SK-N-SH treated with all-trans-retinoic acid at 6 μM for 48 hours (cell line): ENCODE results near the gene GPD1.
"Not testable (repeated sequence)": the region's sequence is repeated elsewhere in the genome, so short reads cannot be mapped to it uniquely, and the experiment has no call there.

Experiments
- ATAC-seq: fragments of 200-7000 bp; cut with Tn5 transposase; 3 replicates; pipeline ENCODE4 v1.9.1; 2020; ENCODE audit warnings: mild to moderate bottlenecking, moderate library complexity
- BACH2 ChIP-seq: fragments of 250-450 bp; sonication (Bioruptor Pico); IDR thresholded peaks from 2 replicates; pipeline ENCODE4 v1.9.0; 2021; ENCODE audit warnings: mild to moderate bottlenecking, borderline replicate concordance
- CSDC2 ChIP-seq: fragments of 250-450 bp; sonication (Bioruptor Pico); IDR thresholded peaks from 2 replicates; pipeline ENCODE4 v1.5.0; 2020; ENCODE audit warnings: mild to moderate bottlenecking, moderate library complexity
- ESRRG ChIP-seq: fragments of 250-450 bp; sonication (Bioruptor Pico); IDR thresholded peaks from 2 replicates; pipeline ENCODE4 v1.6.1; 2021; ENCODE audit warnings: mild to moderate bottlenecking
- ISL1 ChIP-seq: fragments of 250-450 bp; sonication (Bioruptor Pico); IDR thresholded peaks from 2 replicates; pipeline ENCODE4 v2.1.2; 2022; ENCODE audit warnings: mild to moderate bottlenecking, moderate library complexity
- PPARA ChIP-seq: fragments of 250-450 bp; sonication (Bioruptor Pico); IDR thresholded peaks from 2 replicates; pipeline ENCODE4 v1.5.0; 2020; ENCODE audit warnings: mild to moderate bottlenecking, borderline replicate concordance
- RARB ChIP-seq: fragments of 250-450 bp; sonication (Bioruptor Pico); IDR thresholded peaks from 2 replicates; pipeline ENCODE4 v1.8.0; 2021; ENCODE audit warnings: mild to moderate bottlenecking, moderate library complexity
- TCF4 ChIP-seq: fragments of 250-450 bp; sonication (Bioruptor Pico); IDR thresholded peaks from 2 replicates; pipeline ENCODE4 v1.8.0; 2021; ENCODE audit warnings: mild to moderate bottlenecking, moderate library complexity, borderline replicate concordance
- TOX ChIP-seq: fragments of 250-450 bp; sonication (Bioruptor Pico); IDR thresholded peaks from 2 replicates; pipeline ENCODE4 v1.8.0; 2021; ENCODE audit warnings: mild to moderate bottlenecking, moderate library complexity, borderline replicate concordance
- ZC3H10 ChIP-seq: fragments of 250-450 bp; sonication (Bioruptor Pico); IDR thresholded peaks from 2 replicates; pipeline ENCODE4 v1.5.1; 2021; ENCODE audit warnings: mild to moderate bottlenecking, moderate library complexity
- ZFP3 ChIP-seq: fragments of 250-450 bp; sonication (Bioruptor Pico); IDR thresholded peaks from 2 replicates; pipeline ENCODE4 v1.5.0; 2020; ENCODE audit warnings: mild to moderate bottlenecking, moderate library complexity
- ZFP30 ChIP-seq: fragments of 450-650 bp; formaldehyde crosslinking; IDR thresholded peaks from 2 replicates; pipeline ENCODE4 v1.5.0; 2022; ENCODE audit warnings: mild to moderate bottlenecking, moderate library complexity
- ZNF565 ChIP-seq: fragments of 450-650 bp; formaldehyde crosslinking; conservative IDR thresholded peaks from 2 replicates; pipeline ENCODE4 v1.5.0; 2020; ENCODE audit warnings: low read depth, mild to moderate bottlenecking, moderate library complexity
- ZNF8 ChIP-seq: fragments of 450-650 bp; formaldehyde crosslinking; IDR thresholded peaks from 2 replicates; pipeline ENCODE4 v1.5.0; 2020; ENCODE audit warnings: mild to moderate bottlenecking, moderate library complexity
- TF ChIP-seq, protein P1 (sequence below): fragments of 250-450 bp; sonication (Bioruptor Pico); IDR thresholded peaks from 2 replicates; pipeline ENCODE4 v1.8.0; 2020; ENCODE audit warnings: mild to moderate bottlenecking, moderate library complexity, borderline replicate concordance
- TF ChIP-seq, protein P2 (sequence below): fragments of 250-450 bp; sonication (Bioruptor Pico); IDR thresholded peaks from 2 replicates; pipeline ENCODE4 v1.5.1; 2020; ENCODE audit warnings: low read depth, mild to moderate bottlenecking, moderate library complexity
- TF ChIP-seq, protein P3 (sequence below): fragments of 250-450 bp; sonication (Bioruptor Pico); IDR thresholded peaks from 2 replicates; pipeline ENCODE4 v1.5.0; 2020; ENCODE audit warnings: mild to moderate bottlenecking, moderate library complexity

Gene GPD1

DNA sequence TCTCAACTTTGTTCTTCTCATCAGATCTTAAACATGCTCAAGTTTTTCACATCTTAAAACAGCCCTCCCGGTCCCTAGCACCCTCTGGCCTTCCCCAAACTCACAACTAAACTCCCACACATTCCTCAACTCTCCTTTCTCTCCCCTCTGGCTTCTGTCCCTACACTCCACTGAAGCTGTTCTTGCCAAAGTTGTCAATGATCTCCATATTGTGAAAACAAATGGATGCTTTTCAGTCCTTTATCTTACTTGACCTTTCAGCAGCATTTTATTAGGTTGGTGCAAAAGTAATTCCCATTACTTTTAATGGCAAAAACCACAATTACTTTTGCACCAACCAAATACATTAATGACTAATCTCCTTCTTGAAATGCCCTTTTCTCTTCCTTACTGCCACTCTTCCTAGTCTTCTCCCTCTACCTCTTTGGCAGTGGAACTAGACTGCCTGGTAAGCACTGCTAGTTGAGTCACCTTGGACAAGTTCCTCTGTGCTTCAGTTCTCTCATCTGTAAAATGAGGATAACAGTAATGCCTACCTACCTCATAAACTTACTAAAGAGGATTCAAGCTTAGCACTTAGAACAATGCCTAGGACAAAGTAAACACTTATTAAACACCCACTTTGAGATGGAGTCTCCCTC, 47.4 kb downstream of the GPD1 start (continued):
- TF ChIP-seq CSDC2 (CRISPR knock-in tag): no peak
- no peak for TF ChIP-seq ISL1 (CRISPR knock-in tag)
- no peak for TF ChIP-seq RARB (CRISPR knock-in tag)
- no peak for TF ChIP-seq ZNF8 (CRISPR knock-in tag)
- no peak for TF ChIP-seq PPARA (CRISPR knock-in tag)
- TF ChIP-seq, protein P1, sequence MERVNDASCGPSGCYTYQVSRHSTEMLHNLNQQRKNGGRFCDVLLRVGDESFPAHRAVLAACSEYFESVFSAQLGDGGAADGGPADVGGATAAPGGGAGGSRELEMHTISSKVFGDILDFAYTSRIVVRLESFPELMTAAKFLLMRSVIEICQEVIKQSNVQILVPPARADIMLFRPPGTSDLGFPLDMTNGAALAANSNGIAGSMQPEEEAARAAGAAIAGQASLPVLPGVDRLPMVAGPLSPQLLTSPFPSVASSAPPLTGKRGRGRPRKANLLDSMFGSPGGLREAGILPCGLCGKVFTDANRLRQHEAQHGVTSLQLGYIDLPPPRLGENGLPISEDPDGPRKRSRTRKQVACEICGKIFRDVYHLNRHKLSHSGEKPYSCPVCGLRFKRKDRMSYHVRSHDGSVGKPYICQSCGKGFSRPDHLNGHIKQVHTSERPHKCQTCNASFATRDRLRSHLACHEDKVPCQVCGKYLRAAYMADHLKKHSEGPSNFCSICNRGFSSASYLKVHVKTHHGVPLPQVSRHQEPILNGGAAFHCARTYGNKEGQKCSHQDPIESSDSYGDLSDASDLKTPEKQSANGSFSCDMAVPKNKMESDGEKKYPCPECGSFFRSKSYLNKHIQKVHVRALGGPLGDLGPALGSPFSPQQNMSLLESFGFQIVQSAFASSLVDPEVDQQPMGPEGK (CRISPR knock-in tag): no peak
- TF ChIP-seq TCF4 (CRISPR knock-in tag): no peak
- TF ChIP-seq, all 23 proteins: peak for 0

DNA sequence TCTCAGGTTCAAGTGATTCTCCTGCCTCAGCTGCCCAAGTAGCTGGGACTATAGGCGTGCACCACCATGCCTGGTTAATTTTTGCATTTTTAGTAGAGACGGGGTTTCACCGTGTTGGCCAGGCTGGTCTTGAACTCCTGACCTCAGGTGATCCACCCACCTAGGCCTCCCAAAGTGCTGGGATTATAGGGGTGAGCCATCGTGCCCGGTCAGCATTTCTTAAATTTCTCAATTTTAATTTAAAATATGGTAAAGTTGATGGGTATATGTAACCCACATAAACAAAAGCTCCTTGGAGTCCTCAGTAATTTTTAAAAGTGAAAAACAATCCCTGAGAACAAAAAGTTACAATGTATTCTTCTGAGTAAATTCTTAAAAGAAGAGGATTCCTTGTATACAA, 51.1 kb downstream of the GPD1 start:
- ATAC-seq: not testable (repeated sequence)

DNA sequence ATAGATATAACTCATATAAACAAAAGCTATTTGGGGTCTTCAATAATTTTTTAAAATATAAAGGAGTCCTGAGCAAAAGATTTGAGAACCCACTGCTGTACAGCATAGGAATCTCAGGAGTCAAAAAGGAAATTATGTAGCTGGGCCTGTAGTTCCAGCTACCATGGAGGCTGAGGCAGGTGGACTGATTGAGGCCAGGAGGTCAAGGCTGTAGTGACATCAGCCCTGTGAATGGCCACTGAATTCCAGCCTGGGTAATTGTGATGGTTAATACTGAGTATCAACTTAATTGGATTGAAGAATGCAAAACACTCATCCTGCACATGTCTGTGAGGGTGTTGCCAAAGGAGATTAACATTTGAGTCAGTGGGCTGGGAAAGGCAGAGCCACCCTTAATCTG, 52.8 kb downstream of the GPD1 start:
- ATAC-seq: no peak
- TF ChIP-seq, protein P2, sequence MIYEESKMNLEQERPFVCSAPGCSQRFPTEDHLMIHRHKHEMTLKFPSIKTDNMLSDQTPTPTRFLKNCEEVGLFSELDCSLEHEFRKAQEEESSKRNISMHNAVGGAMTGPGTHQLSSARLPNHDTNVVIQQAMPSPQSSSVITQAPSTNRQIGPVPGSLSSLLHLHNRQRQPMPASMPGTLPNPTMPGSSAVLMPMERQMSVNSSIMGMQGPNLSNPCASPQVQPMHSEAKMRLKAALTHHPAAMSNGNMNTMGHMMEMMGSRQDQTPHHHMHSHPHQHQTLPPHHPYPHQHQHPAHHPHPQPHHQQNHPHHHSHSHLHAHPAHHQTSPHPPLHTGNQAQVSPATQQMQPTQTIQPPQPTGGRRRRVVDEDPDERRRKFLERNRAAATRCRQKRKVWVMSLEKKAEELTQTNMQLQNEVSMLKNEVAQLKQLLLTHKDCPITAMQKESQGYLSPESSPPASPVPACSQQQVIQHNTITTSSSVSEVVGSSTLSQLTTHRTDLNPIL: no peak
- no peak for TF ChIP-seq ZFP30 (CRISPR knock-in tag)
- TF ChIP-seq ZNF8 (CRISPR knock-in tag): no peak
- TF ChIP-seq ESRRG: no peak
- no peak for TF ChIP-seq ISL1 (CRISPR knock-in tag)
- no peak for TF ChIP-seq BACH2
- TF ChIP-seq, protein P3, sequence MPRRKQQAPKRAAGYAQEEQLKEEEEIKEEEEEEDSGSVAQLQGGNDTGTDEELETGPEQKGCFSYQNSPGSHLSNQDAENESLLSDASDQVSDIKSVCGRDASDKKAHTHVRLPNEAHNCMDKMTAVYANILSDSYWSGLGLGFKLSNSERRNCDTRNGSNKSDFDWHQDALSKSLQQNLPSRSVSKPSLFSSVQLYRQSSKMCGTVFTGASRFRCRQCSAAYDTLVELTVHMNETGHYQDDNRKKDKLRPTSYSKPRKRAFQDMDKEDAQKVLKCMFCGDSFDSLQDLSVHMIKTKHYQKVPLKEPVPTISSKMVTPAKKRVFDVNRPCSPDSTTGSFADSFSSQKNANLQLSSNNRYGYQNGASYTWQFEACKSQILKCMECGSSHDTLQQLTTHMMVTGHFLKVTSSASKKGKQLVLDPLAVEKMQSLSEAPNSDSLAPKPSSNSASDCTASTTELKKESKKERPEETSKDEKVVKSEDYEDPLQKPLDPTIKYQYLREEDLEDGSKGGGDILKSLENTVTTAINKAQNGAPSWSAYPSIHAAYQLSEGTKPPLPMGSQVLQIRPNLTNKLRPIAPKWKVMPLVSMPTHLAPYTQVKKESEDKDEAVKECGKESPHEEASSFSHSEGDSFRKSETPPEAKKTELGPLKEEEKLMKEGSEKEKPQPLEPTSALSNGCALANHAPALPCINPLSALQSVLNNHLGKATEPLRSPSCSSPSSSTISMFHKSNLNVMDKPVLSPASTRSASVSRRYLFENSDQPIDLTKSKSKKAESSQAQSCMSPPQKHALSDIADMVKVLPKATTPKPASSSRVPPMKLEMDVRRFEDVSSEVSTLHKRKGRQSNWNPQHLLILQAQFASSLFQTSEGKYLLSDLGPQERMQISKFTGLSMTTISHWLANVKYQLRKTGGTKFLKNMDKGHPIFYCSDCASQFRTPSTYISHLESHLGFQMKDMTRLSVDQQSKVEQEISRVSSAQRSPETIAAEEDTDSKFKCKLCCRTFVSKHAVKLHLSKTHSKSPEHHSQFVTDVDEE (CRISPR knock-in tag): no peak
- no peak for TF ChIP-seq RARB (CRISPR knock-in tag)

DNA sequence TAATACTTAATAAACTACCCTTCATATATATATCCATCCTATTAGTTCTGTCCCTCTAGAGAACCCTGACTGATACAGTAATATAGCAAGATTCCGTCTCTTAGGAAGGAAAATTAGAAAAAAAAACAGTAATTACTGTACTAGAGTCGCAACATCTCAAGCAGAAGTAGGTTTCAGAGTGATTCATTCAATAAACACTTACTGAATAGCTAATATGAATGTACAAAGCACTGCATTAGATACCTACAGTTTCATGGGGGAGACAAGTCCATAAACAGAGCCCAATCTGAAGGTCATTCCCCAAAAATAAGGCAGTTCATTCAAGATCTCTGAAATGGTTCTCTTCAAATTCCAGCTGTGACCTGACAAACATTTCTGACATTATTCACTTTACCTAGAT, 53.5 kb downstream of the GPD1 start:
- no peak for ATAC-seq
- no peak for TF ChIP-seq BACH2
- no peak for TF ChIP-seq ZFP30 (CRISPR knock-in tag)

DNA sequence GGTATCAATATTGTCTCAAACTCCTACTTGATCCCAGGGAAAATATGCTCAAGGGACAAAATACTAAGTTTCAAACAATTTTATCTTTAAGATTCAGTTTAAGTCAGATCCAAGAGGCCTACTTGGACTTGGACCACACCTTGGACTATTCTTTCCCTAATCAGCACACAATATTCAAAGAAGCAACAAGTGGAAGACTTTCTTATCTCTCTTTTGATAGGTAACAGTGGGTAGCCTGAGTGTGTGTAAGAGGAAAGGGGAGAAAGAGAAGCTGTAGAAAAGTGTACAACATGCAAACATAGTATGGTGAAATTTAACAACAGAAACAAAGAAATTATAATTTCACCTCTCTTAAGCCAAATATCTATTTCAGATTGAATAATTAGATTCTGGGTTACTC, 56.8 kb downstream of the GPD1 start:
- TF ChIP-seq CSDC2 (CRISPR knock-in tag): no peak
- TF ChIP-seq, protein P2: no peak
- no peak for TF ChIP-seq ZNF565 (CRISPR knock-in tag)
- TF ChIP-seq TOX: no peak
- TF ChIP-seq ZFP3 (CRISPR knock-in tag): no peak
- TF ChIP-seq RARB (CRISPR knock-in tag): no peak
- TF ChIP-seq ZC3H10 (CRISPR knock-in tag): no peak
- no peak for ATAC-seq
